GM10266 (cell line): Measurements from ENCODE around the gene SLC25A27.

Experiments used
- DNase-seq: peaks from one replicate; pipeline ENCODE4 v3.0.0; 2012; ENCODE audit errors: extremely low spot score
- CTCF ChIP-seq: IDR thresholded peaks from 2 replicates; pipeline ENCODE4 v1.5.1; 2012; ENCODE audit warnings: mild to moderate bottlenecking, low read depth; ENCODE audit not compliant: control insufficient read depth, insufficient read depth; ENCODE audit errors: missing control alignments

SLC25A27 gene

GRCh38 chr6:46711491-46711890, 58.7 kb downstream of the SLC25A27 start:
- no peak for DNase-seq
- TF ChIP-seq CTCF: no peak

GRCh38 chr6:46715141-46715540, 62.4 kb downstream of the SLC25A27 start:
- no peak for DNase-seq
- TF ChIP-seq CTCF: no peak

GRCh38 chr6:46719099-46719498, 66.3 kb downstream of the SLC25A27 start:
- no peak for TF ChIP-seq CTCF
- no peak for DNase-seq

GRCh38 chr6:46720401-46720800, 67.6 kb downstream of the SLC25A27 start:
- TF ChIP-seq CTCF: no peak
- DNase-seq: no peak
